Cerebellar nuclear complex (tissue), 1 donor: ENCODE results near the gene CAPNS1.
A peak's percentile ranks its signal among the peaks of the same experiment; 100 is the strongest.

ENCODE experiments used
- DNase-seq, 2 experiments: peaks; one replicate each; lab custom pipeline; 2025; lab: John Stamatoyannopoulos, UW

Gene CAPNS1

DNA sequence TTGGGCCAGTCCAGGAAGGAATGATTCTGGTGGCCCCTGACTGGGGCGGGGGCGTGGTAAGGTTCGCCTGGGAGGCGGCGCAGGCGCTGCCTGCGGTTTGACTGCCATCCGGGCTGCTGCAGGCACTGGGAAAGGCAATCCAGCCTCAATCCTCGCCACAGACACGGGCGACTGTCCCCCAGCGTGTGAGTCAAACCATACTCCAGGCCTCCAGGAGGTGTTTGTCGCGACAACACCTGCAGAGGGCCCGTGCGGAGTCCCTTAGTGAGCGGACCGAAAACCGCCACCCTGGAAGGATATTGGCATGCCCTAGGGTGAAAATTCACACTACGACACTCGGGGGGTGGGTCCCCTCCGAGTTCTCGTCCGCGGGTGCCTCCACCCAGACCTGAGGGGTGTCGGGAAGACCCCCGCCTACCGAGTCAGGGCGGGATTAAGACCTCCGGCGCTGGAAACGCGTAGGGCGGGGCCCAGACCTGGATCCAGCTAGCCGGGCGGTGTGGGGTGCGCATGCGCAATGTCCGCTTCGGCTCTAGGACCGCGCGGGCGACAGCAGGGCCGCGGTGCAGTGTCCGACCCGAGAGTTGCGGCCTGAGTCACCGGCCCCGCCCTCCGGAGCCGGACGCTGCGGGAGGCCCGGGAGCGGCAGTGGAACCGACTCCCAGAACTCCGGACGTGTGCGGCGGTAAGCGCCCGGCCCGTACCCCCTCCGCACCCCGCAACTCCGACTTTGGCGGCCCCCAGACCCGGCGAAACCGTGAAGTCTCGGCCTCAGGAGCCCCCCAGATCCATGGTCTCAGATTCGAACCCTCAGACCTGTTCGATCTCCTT lies at the start of gene CAPNS1:
Gene CAPNS1, plus strand, starts transcription at position 594 of the 831 bp plus-strand sequence. CDS start 946 bp downstream, outside the sequence.
- peak in 1 of 2 experiments; percentile 81 for DNase-seq

DNA sequence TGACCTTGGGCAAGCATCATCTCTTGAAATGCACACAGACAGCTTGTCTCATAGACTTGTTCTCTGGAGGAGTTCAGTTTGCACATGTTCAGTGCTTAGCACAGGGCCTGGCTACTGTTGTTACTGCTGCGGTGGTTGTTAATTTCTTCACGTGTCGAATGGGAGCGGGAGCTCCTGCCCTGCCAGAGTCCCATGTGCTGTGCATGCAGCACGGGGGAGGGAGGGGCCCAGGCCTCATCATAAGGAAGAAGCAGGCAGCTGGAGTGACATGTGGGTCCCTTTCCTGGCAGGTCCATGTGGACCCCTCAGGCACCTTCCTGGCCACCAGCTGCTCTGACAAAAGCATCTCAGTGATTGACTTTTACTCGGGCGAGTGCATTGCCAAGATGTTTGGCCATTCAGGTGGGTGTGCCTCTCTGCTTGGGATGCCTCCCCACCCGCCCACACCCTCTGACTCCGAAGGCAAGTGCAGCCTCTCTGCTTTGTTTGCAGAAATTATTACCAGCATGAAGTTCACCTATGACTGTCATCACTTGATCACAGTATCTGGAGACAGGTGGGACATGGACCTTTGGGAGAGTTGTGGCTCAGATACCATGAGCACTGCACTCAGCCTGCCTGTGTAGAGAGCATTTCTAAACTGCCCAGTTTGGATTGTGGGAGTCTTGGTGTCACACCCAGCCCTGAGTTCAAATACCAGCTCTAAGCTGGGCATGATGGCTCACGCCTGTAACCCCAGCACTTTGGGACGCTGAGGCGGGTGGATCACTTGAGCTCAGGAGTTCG lies 48.8 kb upstream of the CAPNS1 start:
- no peak for DNase-seq

DNA sequence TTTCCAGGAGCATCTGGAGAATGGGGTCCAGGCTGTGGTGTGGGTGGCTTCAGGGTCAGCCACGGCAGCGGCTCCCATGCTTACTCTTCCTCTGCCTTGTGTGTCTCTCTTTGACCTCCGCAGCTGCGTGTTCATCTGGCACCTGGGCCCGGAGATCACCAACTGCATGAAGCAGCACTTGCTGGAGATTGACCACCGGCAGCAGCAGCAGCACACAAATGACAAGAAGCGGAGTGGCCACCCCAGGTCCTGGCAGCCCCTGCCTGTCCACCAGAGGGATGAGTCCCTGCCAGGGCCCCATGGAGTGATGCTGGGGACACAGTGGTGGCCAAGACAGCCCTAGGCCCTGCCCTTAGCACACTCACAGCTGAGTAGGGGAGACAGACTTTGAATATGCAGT lies 47.3 kb upstream of the CAPNS1 start:
- no peak for DNase-seq

DNA sequence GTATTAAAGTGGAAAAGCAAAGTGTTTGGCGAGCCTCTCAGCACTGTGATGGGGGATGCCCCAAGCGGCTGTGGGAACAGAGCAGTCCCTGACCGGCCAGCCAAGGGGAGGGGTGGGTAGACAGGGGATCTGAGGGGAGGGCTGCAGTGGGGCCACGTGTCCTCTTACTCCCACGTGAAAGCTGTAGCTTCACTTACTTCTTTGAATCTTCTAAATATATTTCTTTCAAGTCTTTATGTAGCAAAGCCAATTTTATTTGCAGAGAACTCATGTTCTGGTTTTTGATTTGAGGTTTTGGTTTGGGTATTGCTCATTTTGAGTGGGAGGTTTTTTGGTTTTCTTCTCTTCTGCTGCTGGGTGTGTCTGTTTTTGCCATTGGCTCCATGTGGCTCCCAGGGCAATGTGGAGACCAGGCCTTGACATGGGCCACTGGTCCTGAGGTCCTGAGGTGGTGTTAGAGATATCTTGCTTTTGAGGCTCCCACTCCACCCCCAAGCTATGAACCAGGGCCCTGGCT lies 46.7 kb upstream of the CAPNS1 start:
- no peak for DNase-seq

DNA sequence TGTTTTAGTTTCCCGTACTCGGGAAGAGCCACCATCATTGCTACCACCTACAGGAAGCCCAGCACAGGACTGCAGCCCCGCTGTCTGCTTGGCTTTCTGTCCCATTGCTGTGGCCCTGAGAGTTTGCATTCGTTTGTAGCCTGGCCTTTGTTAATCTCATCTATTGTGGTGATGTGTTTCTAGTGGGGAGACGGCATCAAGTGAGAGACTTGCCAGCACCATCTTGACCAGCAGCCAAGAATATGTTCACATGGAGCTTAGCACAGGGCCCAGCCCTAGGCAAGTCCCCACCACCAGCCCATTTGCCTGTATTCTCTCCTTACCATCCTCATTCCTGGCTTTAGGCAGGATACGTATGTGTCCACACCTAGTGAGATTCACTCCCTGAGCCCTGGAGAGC lies 46.2 kb upstream of the CAPNS1 start:
- DNase-seq = no peak

DNA sequence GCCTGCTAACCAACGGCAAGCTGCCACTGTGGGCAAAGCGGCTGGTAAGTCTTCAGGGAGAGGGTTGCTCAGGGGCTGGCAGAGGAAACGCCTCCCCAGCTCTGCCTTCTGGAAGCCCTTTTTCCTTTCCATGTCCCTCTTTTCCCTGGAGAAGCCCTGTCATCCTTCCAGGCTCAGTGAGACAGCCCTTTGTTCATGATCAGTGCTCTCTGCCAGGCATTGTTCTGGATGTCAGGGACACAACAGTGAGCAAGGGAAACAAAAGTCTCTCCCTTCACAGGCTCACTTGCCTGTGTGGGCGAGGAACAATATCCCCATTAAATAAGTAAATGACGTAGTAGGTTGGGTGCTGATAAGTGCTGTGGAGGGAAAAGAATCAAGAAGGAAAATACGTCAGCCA lies 42.8 kb upstream of the CAPNS1 start:
- DNase-seq = no peak

DNA sequence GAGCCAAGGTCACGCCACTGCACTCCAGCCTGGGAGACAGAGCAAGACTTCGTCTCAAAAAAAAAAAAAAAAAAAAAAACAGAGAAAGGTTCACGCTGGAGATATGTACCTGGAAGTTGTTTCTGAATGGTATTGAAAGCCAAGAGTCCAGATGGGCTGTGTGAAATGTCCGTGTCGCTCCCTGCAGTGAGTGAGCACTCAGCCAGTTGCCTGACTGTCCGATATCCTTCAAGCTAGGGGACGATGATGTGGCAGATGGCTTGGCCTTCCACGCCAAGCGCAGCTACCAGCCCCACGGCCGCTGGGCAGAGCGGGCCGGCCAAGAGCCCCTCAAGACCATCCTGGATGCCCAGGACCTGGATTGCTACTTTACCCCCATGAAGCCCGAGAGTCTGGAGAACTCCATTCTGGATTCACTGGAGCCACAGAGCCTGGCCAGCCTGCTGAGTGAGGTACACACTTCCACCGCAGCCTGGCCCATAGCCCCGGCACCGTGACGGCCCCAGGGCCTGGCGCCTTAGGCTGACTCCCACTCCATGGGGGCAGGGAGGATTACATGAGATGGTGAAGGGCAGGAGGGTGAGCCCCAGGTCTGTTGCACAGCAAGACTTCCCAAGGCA lies 40.6 kb upstream of the CAPNS1 start:
- DNase-seq = peak; percentile 41 to 63

DNA sequence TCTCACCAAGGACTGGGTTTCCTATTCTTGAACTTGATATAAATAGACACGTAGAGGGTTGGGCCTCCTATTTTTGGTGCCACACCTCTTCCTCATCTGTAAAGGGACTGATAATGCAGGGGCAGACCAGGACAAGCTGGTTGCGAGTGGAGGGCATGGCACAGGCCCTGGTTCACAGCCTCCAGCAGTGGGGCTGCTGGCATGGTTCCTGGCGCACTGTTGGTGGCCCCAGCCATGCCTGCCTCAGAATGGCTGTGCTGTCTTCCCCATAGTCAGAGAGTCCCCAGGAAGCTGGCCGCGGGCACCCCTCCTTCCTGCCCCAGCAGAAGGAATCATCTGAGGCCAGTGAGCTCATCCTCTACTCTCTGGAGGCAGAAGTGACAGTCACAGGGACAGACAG lies 39.4 kb upstream of the CAPNS1 start:
- DNase-seq = peak in 1 of 2 experiments; percentile 39

DNA sequence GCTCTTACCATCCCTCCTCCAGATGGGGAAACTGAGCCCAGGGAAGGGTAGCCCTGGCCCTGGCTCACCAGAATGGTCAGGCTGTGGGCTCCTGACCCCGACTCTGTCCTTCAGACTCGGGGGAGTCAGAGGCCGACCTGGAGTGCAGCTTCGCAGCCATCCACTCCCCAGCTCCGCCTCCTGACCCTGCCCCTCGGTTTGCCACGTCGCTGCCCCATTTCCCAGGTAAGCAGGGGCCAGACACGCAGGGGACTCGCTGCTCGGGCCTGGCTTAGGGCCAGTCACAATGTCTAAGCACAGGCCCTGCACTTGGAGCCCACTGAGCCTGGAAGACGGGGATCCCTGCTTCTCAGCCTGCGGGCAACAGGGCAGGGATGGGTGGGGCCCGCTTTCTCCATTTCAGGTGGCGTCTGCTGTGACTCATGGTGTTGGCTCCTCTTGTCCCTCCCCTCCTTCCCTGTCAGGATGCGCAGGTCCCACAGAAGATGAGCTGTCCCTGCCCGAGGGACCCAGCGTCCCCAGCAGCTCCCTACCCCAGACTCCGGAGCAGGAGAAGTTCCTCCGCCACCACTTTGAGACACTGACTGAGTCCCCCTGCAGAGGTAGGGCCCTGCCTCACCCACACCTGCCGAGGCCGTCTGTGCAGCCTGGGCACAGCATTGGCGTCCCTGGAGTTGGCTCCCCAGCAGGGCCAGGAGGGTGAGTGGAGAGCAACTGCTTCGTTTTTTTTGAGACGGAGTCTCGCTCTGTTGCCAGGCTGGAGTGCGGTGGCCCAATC lies 38.1 kb upstream of the CAPNS1 start:
- no peak for DNase-seq

DNA sequence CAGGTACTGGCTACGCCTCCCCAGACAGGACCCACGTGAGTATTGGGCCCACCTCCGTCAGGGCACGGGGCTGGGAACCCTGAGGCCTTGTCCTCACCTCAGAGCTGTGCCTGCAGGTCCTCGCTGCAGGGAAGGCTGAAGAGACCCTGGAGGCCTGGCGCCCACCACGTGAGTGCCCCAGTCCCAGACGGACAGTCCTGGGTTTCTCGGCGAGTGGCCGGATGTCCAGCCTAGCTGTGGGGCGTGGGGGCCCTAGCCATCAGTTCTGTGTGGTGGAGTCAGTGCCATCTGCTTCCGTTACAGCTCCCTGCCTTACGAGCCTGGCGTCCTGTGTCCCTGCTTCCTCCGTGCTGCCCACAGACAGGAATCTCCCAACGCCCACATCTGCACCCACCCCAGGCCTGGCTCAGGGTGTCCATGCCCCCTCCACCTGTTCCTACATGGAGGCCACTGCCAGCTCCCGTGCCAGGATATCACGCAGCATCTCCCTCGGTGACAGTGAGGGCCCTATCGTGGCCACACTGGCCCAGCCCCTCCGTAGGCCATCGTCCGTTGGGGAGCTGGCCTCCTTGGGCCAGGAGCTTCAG lies 36.7 kb upstream of the CAPNS1 start:
- DNase-seq = no peak

DNA sequence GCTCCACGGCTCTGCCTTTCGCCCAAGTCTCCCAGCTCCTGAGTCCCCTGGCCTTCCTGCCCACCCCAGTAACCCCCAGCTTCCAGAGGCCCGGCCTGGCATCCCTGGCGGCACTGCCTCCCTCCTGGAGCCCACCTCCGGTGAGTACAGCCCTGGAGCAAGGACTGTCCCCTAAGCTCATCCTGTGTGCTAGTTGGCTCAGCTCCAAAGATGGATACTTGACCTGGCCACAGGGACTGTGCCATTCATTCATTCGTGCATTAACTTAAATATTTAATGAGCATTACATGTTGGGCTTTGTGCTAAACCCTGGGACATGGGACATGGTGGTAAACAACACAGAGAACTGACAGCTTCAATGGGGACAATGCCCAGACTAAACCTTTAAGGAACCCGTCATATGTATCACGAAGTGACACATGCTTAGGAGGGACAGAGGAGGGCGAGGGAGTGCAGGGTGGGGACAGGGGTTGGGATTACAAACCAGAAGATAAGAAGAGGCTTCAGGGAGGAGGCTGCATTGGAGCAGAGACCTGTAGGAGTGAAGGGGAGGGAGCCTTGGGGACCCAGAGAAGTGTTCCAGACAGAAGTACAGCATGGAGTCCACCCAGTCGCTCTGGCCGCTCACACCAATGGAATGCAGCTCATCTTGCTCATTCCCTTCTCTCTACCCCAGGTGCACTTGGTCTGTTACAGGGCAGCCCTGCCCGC lies 35.9 kb upstream of the CAPNS1 start:
- no peak for DNase-seq

DNA sequence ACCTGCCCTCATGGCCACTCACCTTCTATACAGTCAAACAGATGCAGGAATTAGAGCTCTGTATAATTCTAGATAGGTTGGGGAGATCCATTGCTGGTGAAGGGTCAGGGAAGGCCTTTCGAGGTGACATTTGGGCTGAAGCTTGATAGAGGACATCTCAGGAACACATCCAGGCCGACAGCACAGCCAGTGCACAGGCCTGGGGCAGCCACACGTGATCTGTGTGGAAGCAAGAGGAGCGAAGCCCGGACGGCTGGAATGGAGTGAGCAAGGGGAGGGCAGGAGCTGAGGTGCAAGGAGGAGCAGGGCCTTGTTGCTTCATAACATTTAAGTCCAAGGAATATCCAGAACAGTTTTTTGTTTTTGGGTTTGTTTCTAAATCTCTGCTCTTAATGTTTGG lies 33.4 kb upstream of the CAPNS1 start:
- DNase-seq = no peak

DNA sequence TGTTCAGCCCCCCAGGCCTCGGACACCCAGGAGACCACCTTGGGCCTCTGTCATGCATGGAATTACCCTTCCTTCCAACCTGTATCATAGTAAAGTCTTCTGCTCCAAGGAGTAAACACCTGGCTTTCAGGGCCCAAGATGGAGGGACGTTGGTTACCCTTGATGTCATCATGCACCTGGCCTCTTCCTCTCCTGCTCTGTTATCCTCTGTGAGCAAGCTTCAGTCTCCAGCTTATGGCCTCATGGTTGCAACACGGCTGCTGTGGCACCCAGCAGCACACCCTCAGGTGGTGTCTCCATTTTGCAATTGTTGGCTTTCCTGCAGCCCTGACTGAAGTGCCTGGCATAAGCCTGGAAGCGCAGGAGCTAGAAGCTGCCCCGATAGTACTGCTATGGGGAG lies 32.9 kb upstream of the CAPNS1 start:
- no peak for DNase-seq

DNA sequence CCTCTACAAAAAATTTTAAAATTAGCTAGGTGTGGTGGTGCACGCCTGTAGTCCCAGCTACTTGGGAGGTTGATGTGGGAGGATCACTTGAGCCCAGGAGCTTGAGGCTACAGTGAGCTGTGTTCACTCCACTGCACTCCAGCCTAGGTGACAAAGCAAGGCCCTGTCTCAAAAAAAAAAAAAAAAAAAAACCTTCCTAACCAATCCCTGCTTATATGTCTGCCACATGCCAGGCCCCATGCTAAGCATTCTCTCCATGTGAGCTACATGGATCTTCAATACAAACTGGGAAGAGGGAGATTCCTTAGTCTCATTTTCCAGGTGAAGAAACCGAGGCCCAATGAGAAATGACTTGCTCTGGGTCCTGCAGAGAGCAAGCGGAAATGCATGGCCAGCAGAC lies 31.2 kb upstream of the CAPNS1 start:
- no peak for DNase-seq

DNA sequence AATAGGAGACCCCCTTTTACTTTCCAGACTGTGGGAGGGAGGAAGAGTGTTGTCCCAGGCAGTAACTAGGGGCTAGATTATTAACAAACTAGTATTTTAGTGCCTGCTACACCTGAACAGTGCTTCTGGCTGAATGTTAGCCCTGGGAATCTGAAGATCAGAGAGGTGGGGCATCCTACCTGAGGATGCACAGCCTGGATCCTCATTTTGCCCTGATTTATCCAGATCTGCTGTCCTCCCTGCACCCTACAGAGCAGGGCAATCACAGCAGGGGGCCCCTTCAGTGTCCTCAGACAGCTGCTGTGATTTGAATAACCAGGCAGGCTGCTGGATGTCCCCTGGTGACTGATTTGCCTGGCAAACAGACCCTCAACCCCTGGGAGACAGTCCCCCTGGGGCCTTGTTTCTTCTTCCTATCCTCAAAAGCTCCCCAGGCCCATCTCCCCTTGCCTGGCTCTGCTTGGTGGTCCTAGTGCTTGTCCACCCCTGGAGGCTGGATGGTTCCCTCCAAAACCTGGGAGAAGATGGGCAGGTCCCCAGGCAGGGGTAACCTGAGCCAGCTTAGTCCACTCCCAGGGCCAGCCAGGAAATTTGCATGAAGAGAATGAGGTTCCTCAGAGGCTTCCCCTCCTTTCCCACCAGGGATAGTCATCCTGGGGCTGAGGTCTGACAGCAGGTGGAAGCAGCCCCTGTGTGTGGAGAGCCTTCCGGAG lies 29.2 kb upstream of the CAPNS1 start, which contains the start of gene OVOL3:
Gene OVOL3, plus strand, starts transcription at position 657 of the 713 bp plus-strand sequence. CDS start 60 bp downstream, outside the sequence.
- no peak for DNase-seq

DNA sequence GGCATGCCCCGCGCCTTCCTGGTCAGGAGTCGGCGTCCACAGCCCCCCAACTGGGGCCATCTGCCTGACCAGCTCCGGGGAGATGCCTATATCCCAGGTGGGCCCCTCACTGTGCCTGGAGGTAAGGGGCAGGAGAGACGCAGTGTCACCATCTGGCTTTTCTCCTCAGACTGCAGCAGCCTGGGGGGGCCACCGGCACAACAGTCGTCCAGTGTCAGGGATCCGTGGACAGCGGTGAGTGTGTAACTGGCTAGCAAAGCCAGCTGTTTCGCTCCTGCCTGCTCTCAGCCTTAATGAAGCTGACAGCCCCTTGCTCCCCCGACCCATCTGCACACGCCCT lies 28.7 kb upstream of the CAPNS1 start:
- DNase-seq = no peak

DNA sequence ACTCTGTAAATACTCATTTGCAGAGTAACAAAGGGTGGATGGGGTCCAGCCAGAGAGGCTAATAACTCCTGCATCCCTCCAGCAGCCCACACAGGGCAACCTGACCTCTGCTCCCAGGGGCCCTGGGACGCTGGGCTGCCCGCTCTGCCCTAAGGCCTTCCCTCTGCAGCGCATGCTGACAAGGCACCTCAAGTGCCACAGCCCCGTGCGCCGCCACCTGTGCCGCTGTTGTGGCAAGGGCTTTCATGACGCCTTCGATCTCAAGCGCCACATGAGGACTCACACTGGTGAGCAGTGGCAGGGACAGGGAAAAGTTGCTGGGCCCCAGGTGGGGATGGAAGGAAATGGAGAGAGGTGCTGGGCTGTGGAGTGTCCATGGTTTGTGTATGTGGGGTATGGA lies 27.2 kb upstream of the CAPNS1 start:
- no peak for DNase-seq

DNA sequence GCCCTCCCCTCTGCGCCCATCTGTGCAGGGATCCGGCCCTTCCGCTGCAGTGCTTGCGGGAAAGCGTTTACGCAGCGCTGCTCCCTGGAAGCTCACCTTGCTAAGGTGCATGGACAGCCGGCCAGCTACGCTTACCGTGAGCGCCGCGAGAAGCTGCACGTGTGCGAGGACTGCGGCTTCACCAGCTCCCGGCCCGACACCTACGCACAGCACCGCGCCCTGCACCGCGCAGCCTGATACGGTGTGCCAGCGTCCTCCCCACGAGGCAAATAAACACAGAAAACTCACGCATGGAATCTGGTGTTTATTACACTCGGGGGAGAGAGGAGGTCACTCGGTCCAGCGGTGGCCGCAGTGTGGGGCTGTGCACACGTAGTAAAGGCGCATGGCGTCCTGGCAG lies 26.4 kb upstream of the CAPNS1 start:
- DNase-seq = no peak

DNA sequence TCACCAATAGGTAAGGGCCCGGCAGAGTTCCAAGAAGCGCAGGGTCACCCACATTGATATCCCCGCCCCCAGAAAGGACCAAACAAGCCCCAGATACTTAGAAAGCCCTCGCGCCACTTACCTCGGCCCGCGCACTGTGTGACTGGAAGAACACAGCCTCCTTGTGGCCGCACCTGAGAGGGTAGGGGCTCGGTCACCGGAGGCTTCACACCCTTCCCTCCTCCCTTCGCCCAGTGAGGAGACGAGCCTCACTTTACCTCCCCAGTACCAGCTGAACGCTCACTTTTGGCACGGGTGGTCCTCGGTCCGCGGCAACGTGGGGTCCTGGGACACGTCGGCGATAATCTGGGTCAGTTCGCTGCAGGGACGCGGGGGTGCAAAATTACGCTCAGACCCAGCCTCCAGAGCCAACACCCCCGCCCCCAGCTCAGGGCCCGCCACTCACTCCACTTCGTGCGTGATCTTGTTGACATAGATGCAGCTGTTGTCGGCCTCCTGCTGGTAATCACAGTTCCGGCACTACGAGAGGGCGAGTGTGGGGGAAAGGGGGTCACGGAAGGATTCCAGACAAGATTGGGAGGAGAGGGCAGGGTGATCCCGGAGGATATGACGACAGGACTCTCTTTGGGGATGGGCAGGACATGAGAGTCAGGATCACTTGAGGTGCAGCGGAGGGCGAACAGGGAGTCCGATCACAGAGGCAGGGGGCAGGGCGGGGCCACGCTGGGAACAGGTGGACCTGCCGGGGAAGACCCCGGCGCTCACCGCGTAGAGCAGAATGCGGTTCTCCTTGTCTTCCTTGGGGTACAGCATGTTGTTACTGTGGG lies 25.8 kb upstream of the CAPNS1 start:
- DNase-seq = no peak
